Measurements from ENCODE around the gene AMN.

DNA sequence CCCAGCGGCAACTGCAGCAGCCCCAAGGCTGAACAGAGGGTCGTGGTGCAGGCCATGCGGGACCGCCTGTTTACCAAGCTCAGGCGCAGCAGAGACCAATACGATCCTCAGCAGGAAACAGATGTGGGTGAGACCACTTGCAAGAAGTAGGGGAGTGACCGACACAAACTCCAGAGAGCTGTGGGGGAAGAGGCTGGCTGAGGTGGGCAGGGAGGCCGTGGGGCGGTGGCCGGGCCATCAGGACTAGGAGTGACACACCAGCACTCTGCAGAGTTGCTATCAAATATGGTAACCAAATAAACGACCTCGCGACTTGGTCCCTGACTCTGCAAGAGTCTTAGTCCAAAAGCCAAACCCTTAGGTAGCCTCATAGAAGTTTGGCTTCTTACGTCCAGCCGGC is 30.6 kb downstream of the AMN start:
- TF ChIP-seq, protein P1, sequence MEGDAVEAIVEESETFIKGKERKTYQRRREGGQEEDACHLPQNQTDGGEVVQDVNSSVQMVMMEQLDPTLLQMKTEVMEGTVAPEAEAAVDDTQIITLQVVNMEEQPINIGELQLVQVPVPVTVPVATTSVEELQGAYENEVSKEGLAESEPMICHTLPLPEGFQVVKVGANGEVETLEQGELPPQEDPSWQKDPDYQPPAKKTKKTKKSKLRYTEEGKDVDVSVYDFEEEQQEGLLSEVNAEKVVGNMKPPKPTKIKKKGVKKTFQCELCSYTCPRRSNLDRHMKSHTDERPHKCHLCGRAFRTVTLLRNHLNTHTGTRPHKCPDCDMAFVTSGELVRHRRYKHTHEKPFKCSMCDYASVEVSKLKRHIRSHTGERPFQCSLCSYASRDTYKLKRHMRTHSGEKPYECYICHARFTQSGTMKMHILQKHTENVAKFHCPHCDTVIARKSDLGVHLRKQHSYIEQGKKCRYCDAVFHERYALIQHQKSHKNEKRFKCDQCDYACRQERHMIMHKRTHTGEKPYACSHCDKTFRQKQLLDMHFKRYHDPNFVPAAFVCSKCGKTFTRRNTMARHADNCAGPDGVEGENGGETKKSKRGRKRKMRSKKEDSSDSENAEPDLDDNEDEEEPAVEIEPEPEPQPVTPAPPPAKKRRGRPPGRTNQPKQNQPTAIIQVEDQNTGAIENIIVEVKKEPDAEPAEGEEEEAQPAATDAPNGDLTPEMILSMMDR (IDR thresholded peaks at IDR 0.05), result no peak
- TF ChIP-seq POLR2A (IDR thresholded peaks at IDR 0.05) (no peak), POLR2AphosphoS5 (IDR thresholded peaks at IDR 0.05) (no peak)

Measured in breast epithelium (tissue), 3 donors.